Endothelial cell of umbilical vein (primary cell): ENCODE measurements around the gene EME2.

Experiments used
- CTCF ChIP-seq, 2 donors: IDR thresholded peaks; 1 replicate in 1 of 2; 2 replicates in 1 of 2; pipeline ENCODE4 v1.5.1; 2011; ENCODE audit warnings: low read length in 2 of 2, mild to moderate bottlenecking in 2 of 2, moderate library complexity in 2 of 2, control low read depth in 1 of 2, inconsistent platforms in 1 of 2, low read depth in 1 of 2; ENCODE audit not compliant: insufficient read depth in 1 of 2; ENCODE audit errors: extremely low read depth in 1 of 2
- EZH2 ChIP-seq: IDR thresholded peaks from 2 replicates; pipeline ENCODE4 v1.6.1; 2012; ENCODE audit warnings: borderline replicate concordance, low read depth, mild to moderate bottlenecking, moderate library complexity, low read length, inconsistent platforms; ENCODE audit not compliant: severe bottlenecking
- FOS ChIP-seq: IDR thresholded peaks from 2 replicates; pipeline ENCODE4 v1.6.1; 2011; ENCODE audit warnings: mild to moderate bottlenecking, low read length, moderate library complexity, borderline replicate concordance; ENCODE audit not compliant: insufficient read depth
- GATA2 ChIP-seq: IDR thresholded peaks from 2 replicates; pipeline ENCODE4 v1.7.0; 2011; ENCODE audit warnings: low read depth, mild to moderate bottlenecking, moderate library complexity, mixed read lengths, low read length; ENCODE audit not compliant: insufficient read length, insufficient read depth
- JUN ChIP-seq: IDR thresholded peaks from 2 replicates; pipeline ENCODE4 v1.6.1; 2011; ENCODE audit warnings: borderline replicate concordance, low read depth; ENCODE audit not compliant: insufficient read length, insufficient read depth
- MYC ChIP-seq: IDR thresholded peaks from one replicate; pipeline ENCODE4 v1.6.1; 2011; ENCODE audit warnings: mild to moderate bottlenecking, low read depth, low read length
- POLR2A ChIP-seq: IDR thresholded peaks from 2 replicates; pipeline ENCODE4 v1.6.1; 2012; ENCODE audit warnings: low read depth, mild to moderate bottlenecking, control low read depth, low read length
- POLR2AphosphoS5 ChIP-seq: IDR thresholded peaks from 2 replicates; pipeline ENCODE4 v1.6.1; 2012; ENCODE audit warnings: low read depth, mild to moderate bottlenecking, control low read depth, low read length, moderate library complexity; ENCODE audit not compliant: insufficient read depth

GRCh38 chr16:1762196-1762878 is 10.3 kb upstream of the EME2 start:
- TF ChIP-seq POLR2AphosphoS5 (no peak), CTCF (IDR thresholded peaks at IDR 0.05; ENCODE audit: extremely low read depth in 1 of 2, insufficient read depth in 1 of 2, low read depth in 1 of 2, low read length in 2 of 2) (no peak), POLR2A (no peak), EZH2 (no peak), JUN (no peak), MYC (no peak), FOS (no peak), GATA2 (no peak)
